HG03095 (cell line): Measurements from ENCODE around the gene FSTL3.
"Not testable (repeated sequence)": the region's sequence is repeated elsewhere in the genome, so short reads cannot be mapped to it uniquely, and the experiment has no call there.

ENCODE experiments used
- ATAC-seq: cut with Tn5 transposase; IDR thresholded peaks from one replicate; pipeline ENCODE4 v1.9.1; 2021; ENCODE audit warnings: moderate library complexity; ENCODE audit not compliant: unreplicated experiment

The FSTL3 gene

GRCh38 chr19:660793-661426, 15.3 kb upstream of the FSTL3 start:
- ATAC-seq, result no peak

DNA sequence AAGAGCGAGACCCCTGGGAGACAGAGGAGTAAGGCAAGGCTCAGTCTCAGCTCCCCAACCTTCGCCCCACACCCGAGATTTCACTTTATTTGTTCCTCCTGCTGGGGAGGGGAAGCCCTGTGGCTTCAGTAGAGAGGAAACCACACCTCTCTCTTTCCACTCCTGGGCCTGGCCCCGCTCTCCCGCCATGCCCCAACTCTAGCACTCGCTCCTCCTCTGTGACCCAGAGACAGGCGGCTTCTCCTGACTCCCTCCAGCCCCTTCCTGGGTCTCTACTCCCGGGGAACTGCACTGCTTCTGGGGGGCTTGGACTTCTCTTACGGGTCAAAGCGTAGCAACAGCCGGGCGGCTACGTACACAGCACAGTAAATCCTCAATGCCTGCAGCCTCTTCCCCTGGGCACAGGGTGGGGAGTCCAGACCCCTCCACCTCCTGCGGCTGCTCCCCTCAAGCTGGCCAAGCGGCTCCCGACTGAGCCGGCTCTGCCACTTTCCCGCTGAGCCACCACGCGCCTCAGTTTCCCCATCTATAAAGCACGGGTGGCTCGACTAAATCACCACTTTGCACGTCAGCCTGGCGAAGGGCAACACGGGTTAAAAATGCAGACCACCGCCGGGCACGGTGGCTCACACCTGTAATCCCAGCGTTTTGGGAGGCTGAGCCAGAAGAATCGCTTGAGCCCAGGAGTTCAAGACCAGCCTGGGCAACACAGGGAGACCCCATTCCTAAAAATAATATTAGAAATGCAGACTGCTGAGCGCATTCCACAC, 14.6 kb upstream of the FSTL3 start:
- ATAC-seq, result peak; percentile 31

GRCh38 chr19:662207-662961, 13.8 kb upstream of the FSTL3 start:
- no peak for ATAC-seq

DNA sequence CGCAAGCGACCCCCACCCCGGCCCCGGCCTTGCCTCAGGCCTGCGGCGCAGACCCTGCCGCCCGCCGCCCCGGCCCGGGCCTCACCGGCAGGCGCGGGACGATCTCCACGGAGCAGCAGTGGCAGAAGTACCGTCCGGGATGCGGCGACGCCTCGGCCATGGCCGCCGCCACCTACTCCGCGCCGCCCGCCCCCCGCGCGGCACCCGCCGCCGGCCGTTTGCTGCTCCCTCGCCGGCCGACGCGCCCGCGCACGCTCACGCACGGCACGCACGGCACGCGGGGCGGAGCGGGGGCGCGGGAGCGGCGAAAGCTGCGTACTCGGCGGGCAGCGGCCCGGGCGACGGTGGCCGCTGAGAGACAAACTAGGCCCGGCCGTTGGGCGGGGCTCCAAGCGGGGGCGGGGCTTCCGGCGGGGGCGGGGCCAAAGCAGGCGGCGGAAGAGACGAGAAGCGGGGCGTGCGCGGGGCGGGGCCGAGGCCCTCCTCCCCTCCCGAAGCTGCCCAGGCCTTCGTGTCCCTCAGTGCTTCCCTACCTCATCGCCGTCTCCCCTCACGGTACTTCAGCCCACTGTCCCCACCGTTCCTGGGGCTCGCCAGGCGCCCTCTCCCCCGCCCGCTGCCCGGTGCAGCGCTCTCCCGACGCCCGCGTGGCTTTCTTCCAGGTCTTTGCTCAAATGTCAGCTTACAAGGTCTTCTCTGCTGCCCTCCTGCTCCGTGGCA, 13.1 kb upstream of the FSTL3 start, which contains the start of gene RNF126:
RNF126 (minus strand) TSS at position 253 of the 720 bp plus-strand sequence; CDS start at position 160, 93 bp downstream.
- peak; percentile 36 for ATAC-seq

GRCh38 chr19:663682-664117, 12.5 kb upstream of the FSTL3 start:
- ATAC-seq, result no peak

- no peak for ATAC-seq
Observed at GRCh38 chr19:664913-665443, 11.2 kb upstream of the FSTL3 start.

GRCh38 chr19:666985-667573, 9.1 kb upstream of the FSTL3 start:
- ATAC-seq, result not testable (repeated sequence)

DNA sequence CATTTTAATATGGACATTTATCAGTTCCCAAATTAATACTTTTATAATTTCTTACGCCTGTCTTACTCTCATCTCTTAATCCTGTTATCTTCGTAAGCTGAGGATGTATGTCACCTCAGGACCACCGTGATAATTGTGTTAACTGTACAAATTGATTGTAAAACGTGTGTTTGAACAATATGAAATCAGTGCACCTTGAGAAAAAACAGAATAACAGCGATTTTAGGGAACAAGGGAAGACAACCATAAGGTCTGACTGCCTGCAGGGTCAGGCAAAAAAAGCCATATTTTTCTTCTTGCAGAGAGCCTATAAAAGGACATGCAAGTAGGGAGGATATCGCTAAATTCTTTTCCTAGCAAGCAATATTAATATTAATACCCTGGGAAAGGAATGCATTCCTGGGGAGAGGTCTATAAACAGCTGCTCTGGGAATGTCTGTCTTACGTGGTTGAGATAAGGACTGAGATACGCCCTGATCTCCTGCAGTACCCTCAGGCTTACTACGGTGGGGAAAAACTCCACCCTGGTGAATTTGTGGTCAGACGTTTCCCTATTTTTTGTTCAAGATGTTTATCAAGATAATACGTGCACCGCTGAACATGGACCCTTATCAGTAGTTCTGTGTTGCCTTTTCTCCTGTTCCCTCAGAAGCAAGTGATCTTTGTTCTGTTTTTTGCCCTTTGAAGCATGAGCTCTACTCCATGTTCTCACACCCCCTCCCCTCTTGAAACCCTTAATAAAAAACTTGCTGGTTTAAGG, 7.3 kb upstream of the FSTL3 start:
- ATAC-seq, result not testable (repeated sequence)

DNA sequence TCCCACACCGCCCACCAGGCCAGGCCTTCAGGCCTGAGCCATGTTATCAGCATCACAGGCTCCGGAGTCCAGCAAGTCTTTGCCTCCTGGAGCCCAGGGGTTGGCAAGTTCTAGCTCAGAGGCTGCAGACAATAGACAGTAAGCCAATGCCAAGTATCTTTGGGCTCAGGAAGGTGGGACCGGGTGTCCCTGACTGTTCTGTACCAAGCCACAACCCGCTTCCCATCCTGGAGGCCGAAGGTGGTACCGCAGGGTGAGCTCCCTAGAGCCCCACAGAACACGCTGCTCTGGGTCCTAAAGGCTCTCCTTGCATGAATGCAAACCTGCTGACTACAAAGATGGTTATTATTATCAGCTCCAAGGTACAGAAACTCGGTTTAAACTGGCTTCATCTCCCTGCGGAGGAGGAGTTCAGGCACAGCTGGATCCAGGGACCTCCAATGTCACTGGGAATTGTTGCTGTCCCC, 5.5 kb upstream of the FSTL3 start:
- no peak for ATAC-seq

- no peak for ATAC-seq
Observed at GRCh38 chr19:674282-675151, 1.7 kb upstream of the FSTL3 start.

GRCh38 chr19:676007-676338, 219 bp upstream of the FSTL3 start:
- ATAC-seq, result no peak

DNA sequence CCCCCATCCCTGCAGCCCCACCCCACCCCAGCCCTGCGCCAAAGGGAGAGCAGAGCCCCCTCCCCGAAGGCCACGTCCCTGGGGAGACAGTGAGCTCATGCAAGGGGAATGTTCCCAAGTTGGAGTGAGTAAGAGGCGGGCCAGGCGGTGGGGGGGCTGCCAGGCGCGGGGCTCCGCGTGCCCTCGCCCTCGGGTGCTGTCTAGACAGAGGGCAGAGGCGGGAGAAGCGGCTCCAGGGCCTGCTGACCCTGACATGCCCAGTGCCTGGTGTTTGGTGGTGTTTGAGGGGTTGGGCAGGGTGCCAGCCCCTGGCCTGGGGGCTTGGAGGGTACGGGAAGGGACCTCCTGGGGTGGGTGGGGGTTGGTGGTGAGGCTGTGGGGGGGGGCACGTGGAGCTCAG, 1.0 kb downstream of the FSTL3 start:
- ATAC-seq, result no peak

GRCh38 chr19:677601-678436, 1.6 kb downstream of the FSTL3 start:
- no peak for ATAC-seq

- ATAC-seq, result no peak
Observed at GRCh38 chr19:678791-679388, 2.7 kb downstream of the FSTL3 start.

- peak; percentile 8 for ATAC-seq
Observed at GRCh38 chr19:679418-680286, 3.5 kb downstream of the FSTL3 start.

GRCh38 chr19:680287-681028, 4.3 kb downstream of the FSTL3 start:
- ATAC-seq, result peak; percentile 51
